ENCODE measurements around the gene GNMT. TPM values are rescaled to one million over a fixed set of nuclear protein-coding genes. Genes with fewer than 3 reads are reported as not detected.

Gene GNMT
- total RNA-seq, 1 donor from 2014 or later: 0.77 TPM

GRCh38 chr6:42932412-42932811 is 28.1 kb upstream of the GNMT start:
- no peaks in the 10 kb centered on the region for H3K9me3 ChIP-seq (replicated peaks)
- intact Hi-C loops (cut with micrococcal nuclease): no loop called here
- no peaks in the 10 kb centered on the region for H3K27me3 ChIP-seq (ENCODE audit: low read depth)
- H3K4me3 ChIP-seq: no peak overlapping the region
- no peak for TF ChIP-seq CTCF (IDR thresholded peaks at IDR 0.05; ENCODE audit: borderline replicate concordance)
- no peak overlapping the region for H3K27ac ChIP-seq (replicated peaks)
- H3K36me3 ChIP-seq: peaks cover 33% of the 10 kb centered on the region
- H3K4me1 ChIP-seq: peaks cover 41% of the 10 kb centered on the region
- no peak for DNase-seq

- H3K4me3 ChIP-seq: no peak overlapping the region
- no peak for TF ChIP-seq CTCF (IDR thresholded peaks at IDR 0.05; ENCODE audit: borderline replicate concordance)
- H3K36me3 ChIP-seq: peaks cover 41% of the 10 kb centered on the region
- no peaks in the 10 kb centered on the region for H3K9me3 ChIP-seq (replicated peaks)
- H3K27me3 ChIP-seq (ENCODE audit: low read depth): no peaks in the 10 kb centered on the region
- H3K27ac ChIP-seq (replicated peaks): no peak overlapping the region
- DNase-seq: no peak
- H3K4me1 ChIP-seq: peaks cover 40% of the 10 kb centered on the region
- intact Hi-C loops (cut with micrococcal nuclease): no loop called here
These were observed 27.3 kb upstream of the GNMT start for GRCh38 chr6:42933205-42933604.

GRCh38 chr6:42935322-42935721 is 25.2 kb upstream of the GNMT start:
- H3K27ac ChIP-seq (replicated peaks): no peak overlapping the region
- H3K9me3 ChIP-seq (replicated peaks): no peaks in the 10 kb centered on the region
- DNase-seq: no peak
- no peak for TF ChIP-seq CTCF (IDR thresholded peaks at IDR 0.05; ENCODE audit: borderline replicate concordance)
- peaks cover 54% of the 10 kb centered on the region for H3K36me3 ChIP-seq
- intact Hi-C loops (cut with micrococcal nuclease): no loop called here
- H3K4me1 ChIP-seq: peaks cover 32% of the 10 kb centered on the region
- no peak overlapping the region for H3K4me3 ChIP-seq
- no peaks in the 10 kb centered on the region for H3K27me3 ChIP-seq (ENCODE audit: low read depth)

- intact Hi-C loops (cut with micrococcal nuclease): no loop called here
These were observed 24.2 kb upstream of the GNMT start for GRCh38 chr6:42936398-42936797.

GRCh38 chr6:42937548-42938427 is 22.8 kb upstream of the GNMT start:
- Histone ChIP-seq H3K27ac (replicated peaks) (no peak overlapping the region), H3K4me3 (no peak overlapping the region), H3K27me3 (ENCODE audit: low read depth) (no peaks in the 10 kb centered on the region), H3K9me3 (replicated peaks) (no peaks in the 10 kb centered on the region), H3K4me1 (peaks cover 9% of the 10 kb centered on the region), H3K36me3 (peaks cover 54% of the 10 kb centered on the region)
- intact Hi-C loops (cut with micrococcal nuclease): no loop called here
- no peak for DNase-seq
- no peak for TF ChIP-seq CTCF (IDR thresholded peaks at IDR 0.05; ENCODE audit: borderline replicate concordance)

More at GRCh38 chr6:42936398-42936797, 24.2 kb upstream of the GNMT start:
- no peaks in the 10 kb centered on the region for H3K27me3 ChIP-seq (ENCODE audit: low read depth)
- no peaks in the 10 kb centered on the region for H3K9me3 ChIP-seq (replicated peaks)
- peaks cover 21% of the 10 kb centered on the region for H3K4me1 ChIP-seq
- peaks cover 54% of the 10 kb centered on the region for H3K36me3 ChIP-seq
- DNase-seq: no peak
- no peak for TF ChIP-seq CTCF (IDR thresholded peaks at IDR 0.05; ENCODE audit: borderline replicate concordance)
- no peak overlapping the region for H3K4me3 ChIP-seq
- H3K27ac ChIP-seq (replicated peaks): no peak overlapping the region
